GM21515 (cell line): ENCODE measurements around the gene FNDC10.

ENCODE experiments used
- ATAC-seq: cut with Tn5 transposase; IDR thresholded peaks from one replicate; pipeline ENCODE4 v1.9.1; 2021; ENCODE audit not compliant: unreplicated experiment

FNDC10 gene

DNA sequence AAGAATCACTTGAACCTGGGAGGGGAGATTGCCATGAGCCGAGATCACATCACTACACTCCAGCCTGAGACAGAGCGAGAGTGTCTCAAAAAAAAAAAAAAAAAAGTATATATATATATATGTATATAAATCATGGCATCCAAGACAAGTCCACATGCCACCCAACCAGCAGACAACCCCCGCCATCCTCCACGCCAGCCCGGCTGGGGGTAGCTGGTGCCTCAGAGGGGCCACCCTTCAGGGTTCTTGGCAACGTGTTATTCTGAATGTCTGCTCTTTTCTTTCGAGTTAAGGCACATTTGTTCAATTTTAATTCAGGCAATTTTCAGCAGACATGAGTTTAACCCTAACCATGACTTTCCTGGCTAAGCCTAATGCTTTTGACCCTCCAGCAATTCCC is 49.8 kb downstream of the FNDC10 start:
- ATAC-seq, result no peak

DNA sequence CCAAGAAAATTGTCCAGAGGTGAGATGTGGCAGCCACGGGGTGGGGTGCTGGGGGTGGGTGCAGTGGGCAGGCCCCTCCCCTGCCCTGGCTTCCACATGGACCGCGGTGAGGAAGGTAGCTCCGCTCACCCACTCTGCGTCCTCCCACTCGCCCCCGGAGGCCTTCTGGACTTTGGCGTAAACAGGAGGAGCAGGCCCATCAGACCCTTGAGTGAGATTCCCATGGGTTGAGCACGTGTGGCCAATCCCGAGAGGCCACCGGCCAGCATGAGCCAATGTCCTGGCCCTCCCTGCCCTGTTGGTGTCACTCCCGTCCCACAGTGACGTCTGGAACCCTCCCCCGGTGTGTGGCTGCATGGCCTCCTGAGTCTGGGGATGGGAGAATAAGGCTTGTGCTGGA is 51.3 kb downstream of the FNDC10 start:
- no peak for ATAC-seq
